Suprapubic skin (tissue), 4 donors: ENCODE results near the gene ISLR.

Source experiments
- EP300 ChIP-seq: sonication (generic); formaldehyde crosslinking; IDR thresholded peaks from one replicate; pipeline ENCODE4 v1.6.1; 2017; ENCODE audit warnings: antibody characterized with exemption
- POLR2A ChIP-seq, 2 donors: fragments of 450-650 bp; IDR thresholded peaks; one replicate each; pipeline ENCODE4 v1.6.1; 2017; ENCODE audit warnings: antibody characterized with exemption in 2 of 2, mild to moderate bottlenecking in 2 of 2, moderate library complexity in 2 of 2
- POLR2AphosphoS5 ChIP-seq, 3 donors: sonication (generic); formaldehyde crosslinking; IDR thresholded peaks; one replicate each; pipeline ENCODE4 v1.6.1; 2017; ENCODE audit warnings: antibody characterized with exemption in 3 of 3
- TF ChIP-seq, protein P1 (sequence below), 2 donors: fragments of 200-600 bp in 1 of 2; fragments of 450-650 bp in 1 of 2; sonication (generic) in 1 of 2; IDR thresholded peaks; one replicate each; pipeline ENCODE4 v1.5.1; 2016 to 2019; ENCODE audit warnings: antibody characterized with exemption in 2 of 2, mild to moderate bottlenecking in 1 of 2, moderate library complexity in 1 of 2

DNA sequence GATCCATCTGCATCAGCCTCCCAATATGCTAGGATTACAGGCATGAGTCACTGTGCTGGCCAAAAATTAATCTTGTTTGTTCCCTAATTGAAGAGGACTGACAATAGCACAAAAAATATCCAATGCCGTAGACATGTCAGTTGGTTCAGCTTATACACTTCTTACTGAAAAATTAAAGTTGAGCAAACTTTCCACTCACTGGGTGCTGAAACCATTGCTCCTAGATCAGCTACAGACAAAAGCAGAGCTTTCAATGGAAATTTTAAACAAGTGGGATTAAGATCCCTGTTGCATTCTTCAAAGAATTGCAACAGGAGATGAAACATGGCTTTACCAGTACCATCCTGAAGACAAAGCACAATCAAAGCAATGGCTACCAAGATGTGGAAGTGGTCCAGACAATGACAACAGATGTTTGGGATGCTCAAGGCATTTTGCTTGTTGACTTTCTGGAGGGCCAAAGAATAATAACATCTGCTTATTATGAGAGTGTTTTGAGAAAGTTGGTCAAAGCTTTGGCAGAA, 27.2 kb upstream of the ISLR start:
- TF ChIP-seq EP300: no peak
- TF ChIP-seq, protein P1, sequence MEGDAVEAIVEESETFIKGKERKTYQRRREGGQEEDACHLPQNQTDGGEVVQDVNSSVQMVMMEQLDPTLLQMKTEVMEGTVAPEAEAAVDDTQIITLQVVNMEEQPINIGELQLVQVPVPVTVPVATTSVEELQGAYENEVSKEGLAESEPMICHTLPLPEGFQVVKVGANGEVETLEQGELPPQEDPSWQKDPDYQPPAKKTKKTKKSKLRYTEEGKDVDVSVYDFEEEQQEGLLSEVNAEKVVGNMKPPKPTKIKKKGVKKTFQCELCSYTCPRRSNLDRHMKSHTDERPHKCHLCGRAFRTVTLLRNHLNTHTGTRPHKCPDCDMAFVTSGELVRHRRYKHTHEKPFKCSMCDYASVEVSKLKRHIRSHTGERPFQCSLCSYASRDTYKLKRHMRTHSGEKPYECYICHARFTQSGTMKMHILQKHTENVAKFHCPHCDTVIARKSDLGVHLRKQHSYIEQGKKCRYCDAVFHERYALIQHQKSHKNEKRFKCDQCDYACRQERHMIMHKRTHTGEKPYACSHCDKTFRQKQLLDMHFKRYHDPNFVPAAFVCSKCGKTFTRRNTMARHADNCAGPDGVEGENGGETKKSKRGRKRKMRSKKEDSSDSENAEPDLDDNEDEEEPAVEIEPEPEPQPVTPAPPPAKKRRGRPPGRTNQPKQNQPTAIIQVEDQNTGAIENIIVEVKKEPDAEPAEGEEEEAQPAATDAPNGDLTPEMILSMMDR (IDR thresholded peaks at IDR 0.05): no peak
- TF ChIP-seq POLR2AphosphoS5 (IDR thresholded peaks at IDR 0.05): no peak
- no peak for TF ChIP-seq POLR2A (IDR thresholded peaks at IDR 0.05)
